Bone marrow (tissue), 2 donors: Measurements from ENCODE around the gene UNG.

Source experiments
- DNase-seq, 2 donors: peaks; one replicate each; lab custom pipeline; 2025; lab: John Stamatoyannopoulos, UW

The UNG gene

GRCh38 chr12:109156036-109156435 lies 58.6 kb downstream of the UNG start:
- DNase-seq = no peak

GRCh38 chr12:109156586-109156985 lies 59.2 kb downstream of the UNG start:
- no peak for DNase-seq

GRCh38 chr12:109157986-109158385 lies 60.6 kb downstream of the UNG start:
- no peak for DNase-seq

GRCh38 chr12:109160433-109160832 lies 63.0 kb downstream of the UNG start:
- DNase-seq = no peak
